ENCODE data around the gene KCNG2.

DNA sequence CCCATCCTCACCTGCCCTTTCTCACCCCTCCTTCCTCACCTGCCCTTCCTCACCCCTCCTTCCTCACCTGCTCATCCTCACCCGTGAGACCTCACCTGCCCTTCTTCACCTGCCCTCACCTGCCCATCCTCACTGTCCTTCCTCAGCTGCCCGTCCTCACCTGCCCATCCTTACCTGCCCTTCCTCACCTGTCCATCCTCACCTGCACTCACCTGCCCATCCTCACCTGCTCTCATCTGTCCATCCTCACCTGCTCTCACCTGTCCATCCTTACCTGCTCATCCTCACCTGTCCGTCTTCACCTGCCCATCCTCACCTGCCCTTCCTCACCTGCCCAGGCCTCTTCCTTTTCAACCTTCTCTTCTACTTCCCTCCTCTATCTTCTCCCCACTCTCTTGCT, 34.4 kb downstream of the KCNG2 start:
- no peak for TF ChIP-seq CTCF (IDR thresholded peaks at IDR 0.05; ENCODE audit: low read depth, low read length, missing input control)
- TF ChIP-seq RXRA (IDR thresholded peaks at IDR 0.05): no peak
- TF ChIP-seq GABPA (IDR thresholded peaks at IDR 0.05 in 1 of 2, conservative IDR thresholded peaks at IDR 0.05 in 1 of 2): no peak
- TF ChIP-seq ZBTB33 (IDR thresholded peaks at IDR 0.05): no peak
- TF ChIP-seq RAD21 (IDR thresholded peaks at IDR 0.05): no peak
- no peak for TF ChIP-seq YY1 (IDR thresholded peaks at IDR 0.05)
- TF ChIP-seq SP1 (IDR thresholded peaks at IDR 0.05): no peak
- TF ChIP-seq, protein P1, sequence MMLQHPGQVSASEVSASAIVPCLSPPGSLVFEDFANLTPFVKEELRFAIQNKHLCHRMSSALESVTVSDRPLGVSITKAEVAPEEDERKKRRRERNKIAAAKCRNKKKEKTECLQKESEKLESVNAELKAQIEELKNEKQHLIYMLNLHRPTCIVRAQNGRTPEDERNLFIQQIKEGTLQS (IDR thresholded peaks at IDR 0.05): no peak
- TF ChIP-seq EGR1 (IDR thresholded peaks at IDR 0.05; ENCODE audit: low read depth in 2 of 2): no peak
- no peak for TF ChIP-seq TAF1 (conservative IDR thresholded peaks at IDR 0.05)
- TF ChIP-seq JUND (IDR thresholded peaks at IDR 0.05): no peak
- TF ChIP-seq REST (IDR thresholded peaks at IDR 0.05): no peak
- TF ChIP-seq FOXA1 (IDR thresholded peaks at IDR 0.05): no peak

All from liver (tissue), 3 donors.